ENCODE results near the gene FLNC. TPM values are rescaled to one million over a fixed set of nuclear protein-coding genes. Genes with fewer than 3 reads are reported as not detected.

Gene FLNC
- total RNA-seq, 1 experiment from 2014 or later = 254 TPM

DNA sequence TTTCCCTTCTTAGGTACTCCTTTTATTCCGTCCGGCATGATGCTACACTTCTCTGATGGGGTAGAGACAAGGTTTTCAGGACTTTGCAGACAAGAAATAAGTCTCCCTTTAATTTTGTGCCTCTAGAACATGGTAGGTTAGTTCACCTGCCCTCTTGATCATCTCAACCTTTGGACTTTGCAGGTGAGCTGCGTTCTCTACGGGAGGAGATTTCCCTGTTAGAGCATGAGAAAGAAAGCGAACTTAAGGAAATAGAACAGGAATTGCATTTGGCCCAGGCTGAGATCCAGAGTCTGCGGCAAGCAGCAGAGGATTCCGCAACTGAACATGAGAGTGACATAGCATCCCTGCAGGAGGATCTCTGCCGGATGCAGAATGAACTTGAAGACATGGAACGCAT is 29.2 kb upstream of the FLNC start:
- no peak for DNase-seq (ENCODE audit: low read depth)

DNA sequence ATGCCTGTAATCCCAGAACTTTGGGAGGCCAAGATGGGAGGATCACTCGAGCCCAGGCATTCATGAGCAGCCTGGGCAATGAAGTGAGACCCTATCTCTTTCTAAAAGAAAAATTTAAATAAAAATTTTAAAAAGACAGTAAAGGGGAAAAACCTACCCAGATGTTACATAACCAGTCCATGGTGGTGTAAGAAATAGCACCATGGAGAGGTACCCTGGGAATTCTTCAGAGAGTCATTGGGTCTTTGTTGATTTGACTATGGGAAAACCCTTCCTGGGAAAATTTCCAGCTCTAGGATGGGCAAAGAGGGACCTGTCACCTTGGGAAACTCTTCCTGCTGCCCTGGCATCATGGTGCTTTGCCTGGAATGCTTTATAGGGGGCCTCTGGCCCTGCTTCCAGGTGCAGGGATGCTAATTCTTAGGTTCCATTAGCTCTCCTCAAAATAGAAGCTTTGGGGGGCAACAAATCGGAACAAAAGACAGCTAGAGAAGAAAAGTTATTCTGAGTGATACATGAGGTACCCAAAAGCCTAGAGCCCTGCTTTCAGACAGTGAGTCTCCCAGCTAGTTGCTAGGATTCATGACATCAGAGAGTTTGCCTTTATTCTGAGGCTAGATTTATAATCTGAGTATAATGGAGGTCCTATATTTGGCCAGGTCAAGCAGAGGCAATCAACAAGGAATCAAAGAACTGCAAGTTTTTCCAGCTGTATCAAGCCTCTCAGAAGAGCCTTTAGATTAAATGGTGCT is 28.4 kb upstream of the FLNC start:
- DNase-seq (ENCODE audit: low read depth) = no peak

DNA sequence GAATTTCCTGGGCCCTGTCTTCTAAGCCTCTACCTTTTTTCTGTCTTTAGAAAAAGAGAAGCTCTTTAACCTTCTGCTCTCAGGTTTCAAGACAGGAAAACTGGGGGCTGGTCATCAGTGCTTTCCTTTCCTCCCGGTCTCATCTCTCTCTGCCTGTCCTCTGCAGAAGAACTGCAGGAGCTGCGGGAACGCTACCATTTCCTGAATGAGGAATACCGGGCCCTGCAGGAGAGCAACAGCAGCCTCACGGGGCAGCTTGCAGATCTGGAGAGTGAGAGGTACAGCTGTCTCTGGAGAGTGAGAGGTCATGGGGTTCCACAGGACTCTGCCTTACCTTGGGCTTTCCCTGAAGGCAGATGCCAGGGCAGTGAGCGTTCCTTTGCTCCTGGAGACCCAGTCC is 25.7 kb upstream of the FLNC start:
- DNase-seq (ENCODE audit: low read depth) = no peak

DNA sequence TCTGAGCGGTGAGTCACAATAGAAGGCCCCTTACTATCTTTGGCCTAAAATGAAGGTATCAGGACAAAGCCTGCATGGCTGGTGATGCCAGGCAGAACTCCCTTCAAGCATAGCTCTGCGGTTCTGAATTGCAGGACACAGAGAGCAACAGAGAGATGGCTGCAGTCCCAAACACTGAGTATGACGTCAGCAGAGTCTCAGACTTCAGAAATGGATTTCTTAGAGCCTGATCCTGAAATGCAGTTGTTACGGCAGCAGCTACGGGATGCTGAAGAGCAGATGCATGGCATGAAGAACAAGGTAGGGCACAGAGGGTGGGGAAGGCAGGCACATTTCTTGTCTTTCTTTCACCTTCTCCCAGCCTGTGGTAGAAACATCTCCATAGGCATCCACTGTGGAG is 25.0 kb upstream of the FLNC start:
- no peak for DNase-seq (ENCODE audit: low read depth)

DNA sequence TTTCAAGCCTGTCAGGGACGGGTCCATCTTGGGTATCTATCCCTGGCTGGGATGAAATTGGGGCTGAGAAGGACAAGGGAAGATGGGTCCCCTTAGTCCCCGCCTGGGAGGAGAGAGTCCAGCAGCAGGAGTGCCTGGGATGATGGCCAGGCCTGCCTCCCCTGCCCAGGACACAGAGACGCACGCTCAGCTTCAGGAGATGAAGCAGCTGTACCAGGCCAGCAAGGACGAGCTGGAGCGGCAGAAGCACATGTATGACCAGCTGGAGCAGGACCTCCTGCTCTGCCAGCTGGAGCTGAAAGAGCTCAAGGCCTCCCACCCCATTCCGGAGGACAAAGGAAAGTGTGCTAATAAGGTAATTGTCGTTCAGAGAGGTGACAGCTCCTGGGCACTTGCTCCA is 23.0 kb upstream of the FLNC start:
- no peak for DNase-seq (ENCODE audit: low read depth)

DNA sequence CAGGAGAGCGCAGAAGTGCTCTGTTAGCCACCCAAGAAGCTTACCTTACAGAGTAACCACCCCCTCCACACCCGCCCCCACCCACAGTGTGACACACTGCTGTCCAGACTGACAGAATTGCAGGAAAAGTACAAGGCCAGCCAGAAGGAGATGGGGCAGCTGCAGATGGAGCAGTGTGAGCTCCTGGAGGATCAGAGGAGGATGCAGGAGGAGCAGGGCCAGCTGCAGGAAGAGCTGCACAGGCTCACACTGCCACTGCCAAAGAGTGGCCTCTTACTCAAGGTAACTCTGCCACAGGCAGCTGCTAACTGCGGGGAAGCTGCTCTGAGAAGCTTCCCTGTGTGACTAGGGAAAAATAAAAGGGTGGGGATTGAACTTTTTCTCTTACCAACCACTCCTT is 20.8 kb upstream of the FLNC start:
- peak; percentile 71 for DNase-seq (ENCODE audit: low read depth)

DNA sequence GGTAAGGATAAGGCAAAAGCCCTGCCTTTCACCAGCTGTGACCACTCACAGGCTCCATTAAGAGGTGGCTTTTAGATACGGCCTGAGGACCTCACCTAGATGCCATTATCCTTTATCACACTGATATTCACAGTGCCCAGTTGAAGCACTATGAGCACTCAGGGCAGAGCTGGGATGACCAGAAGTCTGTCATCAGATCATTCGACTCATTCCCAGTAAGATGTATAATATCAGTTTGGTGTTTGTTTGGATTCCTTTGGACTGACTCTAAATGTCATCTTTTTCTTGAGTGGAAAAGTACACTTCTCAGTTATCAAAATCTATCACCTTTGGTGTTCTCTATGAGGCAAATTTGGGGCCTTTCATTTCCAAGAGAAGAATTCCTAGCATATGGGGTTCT is 19.7 kb upstream of the FLNC start:
- peak; percentile 33 for DNase-seq (ENCODE audit: low read depth)

DNA sequence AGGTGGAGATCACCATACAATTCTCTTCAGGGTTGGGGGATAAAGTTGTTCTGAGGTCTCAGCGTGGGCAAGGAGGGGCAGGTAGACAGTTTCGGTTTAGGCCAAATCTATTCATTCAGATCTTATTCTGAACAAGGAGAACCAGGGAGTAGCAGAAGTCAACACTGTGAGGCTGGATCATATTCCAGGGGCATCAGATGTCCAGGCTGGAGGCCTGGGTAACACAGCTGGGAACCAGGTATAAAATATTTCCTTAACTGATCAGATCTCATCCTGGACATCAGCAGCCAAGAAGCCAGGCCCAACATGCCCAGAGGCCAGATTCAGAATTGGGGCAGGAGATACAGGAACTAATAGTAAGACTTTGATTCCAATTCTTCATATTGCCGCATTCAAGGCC is 19.2 kb upstream of the FLNC start:
- no peak for DNase-seq (ENCODE audit: low read depth)

DNA sequence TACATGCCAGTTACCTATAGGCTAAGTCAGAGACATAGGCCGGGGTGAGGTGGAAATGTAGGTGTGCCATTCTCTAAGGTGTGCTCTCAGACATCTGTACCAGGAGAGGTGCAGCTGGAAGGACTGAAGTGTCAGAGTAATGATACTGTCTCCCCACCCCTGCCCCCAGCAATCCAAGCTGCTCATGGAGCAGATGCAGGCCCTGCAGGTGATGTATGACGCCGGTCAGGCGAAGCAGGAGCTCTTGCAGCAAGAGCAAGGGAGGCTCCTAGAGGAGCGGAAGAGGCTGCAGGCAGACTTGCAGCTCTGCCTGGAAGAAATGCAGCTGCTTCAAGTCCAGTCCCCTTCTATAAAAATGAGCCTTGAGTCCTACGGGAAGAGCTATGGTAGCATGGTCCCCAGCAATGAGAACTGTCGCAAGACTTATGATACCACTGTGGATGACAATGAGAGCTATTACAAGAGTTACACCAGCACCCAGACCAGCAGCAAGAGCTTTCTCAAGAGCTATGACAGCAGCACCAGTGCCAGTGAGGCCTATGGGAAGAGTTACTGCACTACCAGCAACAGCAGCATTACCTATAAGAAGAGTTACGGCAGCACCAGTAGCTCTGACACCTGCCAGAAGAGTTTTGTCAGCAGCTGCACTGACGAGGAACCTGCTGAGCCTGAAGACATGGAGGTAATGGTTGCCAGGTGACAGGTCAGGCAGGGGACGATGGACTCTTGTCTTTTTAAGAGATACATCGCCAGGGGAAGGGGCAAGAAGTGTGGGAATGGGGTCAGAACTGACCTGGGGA is 18.4 kb upstream of the FLNC start:
- DNase-seq (ENCODE audit: low read depth) = no peak

DNA sequence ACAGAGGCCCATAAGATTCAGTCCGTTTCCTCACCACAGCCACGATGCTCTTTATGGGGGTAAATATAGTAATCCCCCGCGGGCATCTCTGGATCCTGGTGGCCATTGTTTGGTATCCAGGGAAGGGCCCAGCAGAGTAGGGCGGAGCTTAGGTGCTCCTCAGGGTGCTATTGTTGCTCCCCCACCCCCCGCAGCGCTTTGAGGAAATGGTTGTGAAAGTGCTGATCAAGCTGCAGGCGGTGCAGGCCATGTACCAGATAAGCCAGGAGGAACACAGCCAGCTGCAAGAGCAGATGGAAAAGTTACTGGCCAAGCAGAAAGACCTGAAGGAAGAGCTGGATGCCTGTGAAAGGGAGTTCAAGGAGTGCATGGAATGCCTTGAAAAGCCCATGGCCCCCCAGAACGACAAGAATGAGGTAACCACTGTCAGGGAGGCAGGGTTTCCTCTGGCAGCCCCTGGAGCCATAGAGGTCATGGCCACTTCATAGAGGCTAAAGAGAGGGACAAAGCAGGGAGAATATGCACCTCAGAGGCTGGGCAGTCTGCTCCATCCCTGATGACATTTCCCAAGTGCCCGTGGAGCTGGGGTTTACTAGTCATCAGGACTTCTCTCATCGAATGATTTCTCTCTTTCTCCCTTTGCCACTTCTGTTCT is 17.6 kb upstream of the FLNC start:
- DNase-seq (ENCODE audit: low read depth) = no peak

DNA sequence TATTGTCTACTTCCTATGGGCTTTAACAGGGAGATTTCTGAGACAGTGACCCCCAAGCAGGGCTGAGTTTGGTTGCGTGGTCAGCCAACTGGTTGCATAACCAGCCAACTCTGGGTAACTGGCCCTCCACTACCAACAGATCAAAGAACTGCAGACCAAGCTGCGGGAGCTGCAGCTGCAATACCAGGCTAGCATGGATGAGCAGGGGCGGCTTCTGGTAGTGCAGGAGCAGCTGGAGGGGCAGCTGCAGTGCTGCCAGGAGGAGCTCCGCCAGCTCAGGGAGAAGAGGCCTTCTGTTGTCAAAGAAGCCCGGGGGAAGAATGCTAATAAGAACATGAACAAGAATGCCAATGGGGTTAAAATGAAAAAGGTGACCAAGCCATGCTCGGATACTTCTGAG is 15.7 kb upstream of the FLNC start:
- DNase-seq (ENCODE audit: low read depth) = peak; percentile 26

DNA sequence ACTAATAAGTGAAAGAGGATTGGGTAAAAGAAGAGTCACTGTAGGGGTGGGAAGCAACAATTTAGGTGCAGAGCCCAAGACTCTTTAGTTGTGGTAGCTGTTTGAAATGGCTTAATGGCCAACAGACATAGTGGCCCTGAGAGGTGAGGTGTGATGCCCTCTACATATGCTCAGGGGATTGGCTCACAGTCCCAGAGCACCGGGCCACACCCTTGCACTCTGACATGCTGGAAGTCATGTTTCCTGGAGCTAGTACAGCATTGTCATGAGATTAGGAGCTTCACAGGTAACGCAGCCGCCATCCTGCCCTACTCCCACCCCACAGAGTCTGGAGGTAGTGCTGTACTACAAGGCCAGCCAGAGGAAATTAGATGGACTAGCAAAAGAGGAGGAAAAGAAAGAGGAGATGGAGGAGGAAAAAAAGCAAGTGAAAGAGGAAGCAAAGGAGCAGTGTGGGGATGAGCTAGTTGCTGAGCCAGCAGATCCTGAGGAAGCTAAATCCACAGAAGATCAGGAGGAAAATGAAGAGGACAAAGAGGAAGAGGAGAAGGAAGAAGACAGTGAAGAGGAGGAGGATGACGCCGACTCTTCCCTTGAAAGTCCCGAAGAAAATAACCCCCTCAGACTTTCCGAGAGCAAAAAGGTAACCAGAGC is 14.8 kb upstream of the FLNC start:
- no peak for DNase-seq (ENCODE audit: low read depth)

DNA sequence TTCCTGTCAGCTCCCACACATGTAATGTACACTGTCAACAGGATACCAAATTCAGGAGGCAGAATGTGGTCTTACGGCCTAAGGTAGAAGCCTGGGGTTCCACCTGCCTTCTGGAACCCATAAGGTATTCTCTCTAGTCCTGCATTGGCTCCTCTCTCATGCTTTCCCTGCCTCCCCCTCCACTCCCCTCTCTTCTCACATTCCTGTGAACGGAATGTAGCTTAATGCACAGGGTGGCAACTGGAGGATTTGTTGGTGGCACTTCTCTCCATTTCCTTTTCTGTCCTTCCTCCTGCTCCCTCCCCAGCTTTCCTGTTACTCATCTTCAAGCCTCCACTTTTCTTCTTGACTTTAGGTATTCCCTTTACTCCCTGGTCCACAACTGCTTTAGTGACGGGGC is 11.5 kb upstream of the FLNC start:
- no peak for DNase-seq (ENCODE audit: low read depth)

DNA sequence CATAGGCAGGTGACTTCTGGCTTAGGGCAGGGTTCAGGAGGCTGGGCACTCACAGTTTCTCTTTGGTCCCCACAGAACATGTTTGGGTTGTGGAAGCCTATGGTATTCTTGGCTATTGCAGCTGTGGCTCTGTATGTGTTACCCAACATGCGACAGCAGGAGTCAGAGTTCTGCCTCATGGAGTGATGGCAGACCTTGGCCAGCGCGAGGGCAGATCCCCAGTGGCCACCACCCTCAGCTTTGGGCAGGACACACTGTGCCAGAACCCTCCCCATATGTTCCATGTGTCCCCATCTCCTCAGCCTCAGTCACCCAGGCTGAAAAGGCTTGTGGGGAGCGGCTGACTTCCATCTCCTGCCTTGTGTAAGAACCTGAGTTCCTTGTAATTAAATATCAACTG is 8.5 kb upstream of the FLNC start:
- peak; percentile 31 for DNase-seq (ENCODE audit: low read depth)

DNA sequence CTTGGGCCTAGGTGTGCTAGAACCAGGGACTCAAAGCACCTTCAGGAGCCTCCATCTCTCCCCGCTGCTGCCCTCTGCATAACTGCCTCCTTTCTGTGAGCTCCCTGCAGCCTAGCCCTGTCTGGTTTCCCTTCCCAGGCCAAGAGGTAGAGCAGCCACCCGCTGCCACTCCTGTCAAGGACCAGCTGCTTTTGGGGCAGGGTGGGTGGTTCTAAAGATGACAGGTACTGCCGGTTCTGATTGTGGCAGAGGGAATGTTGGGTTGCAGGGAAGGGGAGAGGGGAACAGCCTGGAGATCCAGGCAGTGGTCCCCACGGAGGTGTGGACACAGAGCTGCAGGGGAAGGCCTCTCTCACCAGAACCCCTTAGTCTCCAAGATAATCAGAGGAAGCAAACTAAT is 3.7 kb upstream of the FLNC start:
- DNase-seq (ENCODE audit: low read depth) = no peak

DNA sequence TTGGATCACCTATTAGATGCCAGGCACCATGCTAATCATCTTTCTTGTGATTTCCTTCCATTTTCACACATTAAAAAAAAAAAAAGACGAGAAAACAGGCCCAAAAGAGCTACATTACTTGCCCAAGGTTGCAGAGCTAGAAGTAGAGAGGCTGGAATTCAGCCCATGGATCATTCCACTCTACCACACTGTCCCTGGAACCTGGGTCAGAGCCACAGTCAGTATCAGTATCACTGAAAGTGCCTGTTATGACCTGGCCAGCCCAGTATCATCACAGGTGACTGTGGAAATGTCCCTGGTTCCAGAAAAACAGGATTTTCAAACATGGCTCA is 3.3 kb upstream of the FLNC start:
- no peak for DNase-seq (ENCODE audit: low read depth)

DNA sequence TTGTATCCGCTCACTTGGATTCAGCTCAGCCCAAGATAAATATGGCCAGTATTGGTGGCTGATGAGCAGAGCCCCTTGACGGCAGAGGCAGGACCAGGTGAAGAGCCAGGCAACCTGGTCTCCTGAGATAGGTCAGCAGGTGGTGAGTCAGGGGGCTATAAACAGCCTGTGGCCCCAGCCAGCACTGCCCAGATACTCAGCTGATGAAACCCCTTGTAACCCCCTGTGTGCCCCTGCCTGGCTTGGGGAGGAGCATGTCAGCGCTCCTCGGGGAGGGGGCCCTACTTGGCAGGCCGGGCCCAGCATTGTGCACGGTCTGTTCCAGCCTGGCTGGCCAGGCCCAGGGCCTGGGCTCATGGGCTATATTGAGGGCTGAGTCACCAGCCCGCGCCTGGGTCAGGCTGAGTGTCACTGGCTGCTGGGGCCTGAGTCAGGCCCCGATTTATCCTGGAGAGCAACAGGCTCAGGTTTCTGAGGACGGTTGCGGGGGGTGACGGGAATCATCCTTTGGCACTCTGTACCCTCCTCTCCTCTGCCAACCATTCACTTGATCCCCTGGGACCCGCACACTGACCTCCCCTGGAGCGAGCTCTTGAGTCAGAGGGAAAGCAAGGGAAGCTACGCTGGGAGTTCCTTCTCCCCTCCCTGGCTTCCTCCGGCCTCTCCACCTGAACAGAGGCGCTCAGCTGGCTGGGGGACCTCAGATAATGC is 2.8 kb upstream of the FLNC start:
- peak; percentile 98 for DNase-seq (ENCODE audit: low read depth)

DNA sequence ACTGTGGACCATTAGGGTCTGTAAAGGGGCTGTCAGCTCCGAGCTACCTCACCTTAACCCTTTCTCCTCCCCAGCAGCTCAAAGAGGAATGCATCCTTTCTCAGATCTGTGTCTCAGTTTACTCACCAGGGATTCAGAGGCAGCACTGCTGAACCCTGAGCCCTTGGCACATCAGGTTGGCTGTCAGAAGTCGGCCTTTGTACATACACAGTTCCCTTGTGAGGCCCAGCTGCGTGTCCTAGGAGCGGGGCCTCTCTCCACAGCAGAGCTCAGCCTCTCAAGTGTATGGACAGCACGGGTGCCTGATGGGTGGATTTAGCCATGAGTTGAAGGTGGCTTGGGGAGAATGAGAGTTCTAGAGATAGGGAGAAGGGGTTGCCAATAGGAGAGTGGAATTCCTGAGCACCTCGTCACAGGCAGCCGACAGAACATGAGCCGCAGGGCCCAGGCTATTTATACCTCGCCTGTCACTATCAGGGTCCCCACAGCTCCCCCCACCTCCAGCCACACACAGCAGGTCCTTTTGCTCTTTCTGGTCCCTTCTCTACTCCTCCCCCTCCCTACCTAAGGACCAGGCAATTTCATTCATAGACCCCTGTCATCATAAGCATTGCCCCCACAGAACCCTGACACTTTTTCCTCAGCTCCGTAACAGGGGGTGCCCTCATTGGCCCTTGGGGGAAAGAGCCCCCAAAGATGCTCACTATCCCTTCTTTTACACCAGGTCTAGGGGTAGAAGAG is 2.1 kb upstream of the FLNC start:
- DNase-seq (ENCODE audit: low read depth) = peak; percentile 83

DNA sequence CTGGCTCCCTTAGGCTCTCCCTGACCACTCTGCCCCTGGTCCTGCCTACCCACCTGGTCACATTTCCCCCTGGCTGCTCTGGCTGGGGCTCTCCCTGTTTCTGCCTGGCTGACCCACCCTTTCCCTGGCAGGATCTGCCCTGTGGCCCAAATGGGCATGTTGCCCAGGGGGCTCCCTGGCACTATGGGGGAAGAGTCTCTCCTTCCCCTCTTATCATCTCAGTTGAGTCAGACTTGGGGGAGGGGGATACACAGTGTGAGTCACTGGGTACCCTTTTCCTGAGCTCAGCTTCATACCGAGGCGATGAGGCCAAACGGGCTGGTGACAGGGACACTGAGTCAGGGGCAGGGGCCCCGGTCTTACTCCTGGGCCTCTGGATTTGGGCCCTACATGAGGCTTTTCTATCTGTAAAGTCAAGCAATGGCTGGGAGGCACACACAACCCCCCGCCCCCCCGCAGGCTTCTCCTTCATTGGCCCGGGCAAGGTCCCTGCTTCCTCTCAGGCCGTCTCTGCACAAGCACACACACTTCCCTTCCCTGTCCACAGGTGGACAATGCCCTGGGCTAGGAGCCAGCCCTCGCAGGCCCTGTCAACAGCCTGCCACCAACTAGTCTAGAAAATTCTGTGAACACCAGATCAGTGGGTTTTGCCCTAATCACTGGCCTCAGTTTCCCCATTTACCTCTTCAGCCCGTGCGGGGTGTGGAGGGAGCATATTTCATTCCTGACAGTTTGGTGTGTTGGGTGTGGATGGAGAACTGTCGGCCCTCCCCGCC is 627 bp upstream of the FLNC start:
- peak; percentile 71 for DNase-seq (ENCODE audit: low read depth)

All from LHCN-M2 (cell line).